CD4-positive, alpha-beta T cell treated with Interleukin-1 beta for 1 hour (primary cell): ENCODE data around the gene MET.
"Not testable (repeated sequence)": the region's sequence is repeated elsewhere in the genome, so short reads cannot be mapped to it uniquely, and the experiment has no call there.

Experiments
- DNase-seq, 2 donors: peaks; one replicate each; pipeline ENCODE4 v3.0.0-alpha.2; 2020 to 2022

MET gene

DNA sequence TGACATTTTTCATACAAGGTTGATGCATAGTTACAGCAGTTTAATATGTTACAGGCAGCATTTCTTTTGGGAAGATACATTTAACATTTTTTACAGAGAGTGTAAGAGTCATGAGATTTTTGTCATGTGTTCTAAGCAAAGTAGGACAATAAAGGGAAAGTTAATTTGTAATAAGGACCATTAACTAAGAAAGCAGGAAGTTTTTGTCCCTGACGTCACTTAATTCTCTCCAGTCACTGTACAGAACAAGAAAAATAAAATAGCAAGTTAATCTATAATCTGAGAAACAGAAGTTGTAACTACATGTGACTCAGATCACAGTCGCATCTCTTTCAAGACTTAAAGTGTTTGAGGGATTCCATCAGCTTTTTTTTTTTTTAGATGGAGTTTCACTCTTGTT, 140.9 kb downstream of the MET start:
- no peak for DNase-seq

DNA sequence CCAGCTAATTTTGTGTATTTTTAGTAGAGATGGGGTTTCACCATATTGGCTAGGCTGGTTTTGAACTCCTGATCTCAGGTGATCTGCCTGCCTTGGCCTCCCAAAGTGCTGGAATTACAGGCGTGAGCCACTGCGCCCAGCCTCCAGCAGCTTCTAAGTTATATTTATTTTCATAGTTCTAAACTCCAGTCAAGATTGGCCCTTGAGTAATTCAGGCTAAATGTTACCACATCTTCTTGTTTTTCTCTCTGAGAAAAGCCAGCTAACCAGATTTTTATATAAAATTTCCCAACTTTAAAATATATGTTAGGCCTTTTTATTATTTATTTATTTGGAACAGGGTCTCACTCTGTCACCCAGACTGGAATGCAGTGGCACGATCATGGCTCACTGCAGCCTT, 141.4 kb downstream of the MET start:
- DNase-seq: not testable (repeated sequence)

DNA sequence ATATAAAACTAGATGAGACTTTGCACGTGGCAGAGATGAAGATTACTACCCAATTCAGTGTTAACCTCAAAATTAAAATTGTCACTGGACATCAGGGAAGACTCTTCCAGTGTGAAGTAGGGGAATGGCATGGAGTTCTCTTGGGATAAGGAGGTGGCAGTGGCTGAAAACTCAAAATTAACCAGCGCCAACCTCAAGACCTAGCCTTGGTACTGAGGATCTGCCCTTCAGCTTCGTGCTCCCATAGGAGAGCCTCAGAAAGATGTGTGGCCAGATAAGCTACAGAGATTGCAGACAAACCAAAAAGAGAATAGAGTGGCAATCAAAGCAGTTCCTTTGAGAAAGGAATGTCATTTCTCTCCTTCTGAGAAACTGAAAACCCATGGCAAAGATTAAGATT, 143.0 kb downstream of the MET start:
- DNase-seq: no peak

DNA sequence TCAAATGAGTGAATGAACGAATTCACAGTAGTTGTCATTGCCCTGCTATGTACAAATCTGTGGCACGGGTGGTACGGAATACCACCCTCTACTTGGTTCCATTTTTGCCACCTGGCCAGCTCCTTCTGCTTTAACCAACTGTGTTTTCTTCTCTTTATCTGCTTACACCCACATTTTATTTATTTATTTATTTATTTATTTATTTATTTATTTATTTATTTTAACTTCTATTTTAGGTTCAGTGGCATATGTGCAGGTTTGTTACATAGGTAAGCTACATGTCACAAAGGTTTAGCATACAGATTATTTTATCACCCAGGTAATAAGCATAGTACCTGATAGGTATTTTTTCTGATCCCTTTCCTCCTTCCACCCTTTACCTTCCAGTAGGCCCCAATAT, 148.2 kb downstream of the MET start:
- no peak for DNase-seq

DNA sequence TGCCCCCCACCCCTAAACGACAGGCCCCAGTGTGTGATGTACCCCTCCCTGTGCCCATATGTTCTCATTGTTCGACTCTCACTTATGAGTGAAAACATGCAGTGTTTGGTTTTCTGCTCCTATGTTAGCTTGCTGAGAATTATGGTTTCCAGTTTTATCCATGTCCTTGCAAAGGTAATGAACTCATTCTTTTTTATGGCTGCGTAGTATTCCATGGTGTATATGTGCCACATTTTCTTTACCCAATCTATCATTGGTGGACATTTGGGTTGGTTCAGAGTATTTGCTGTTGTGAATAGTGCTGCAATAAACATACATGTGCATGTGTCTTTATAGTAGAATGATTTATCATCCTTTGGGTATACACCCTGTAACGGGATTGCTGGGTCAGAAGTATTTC, 149.7 kb downstream of the MET start:
- DNase-seq: not testable (repeated sequence)

DNA sequence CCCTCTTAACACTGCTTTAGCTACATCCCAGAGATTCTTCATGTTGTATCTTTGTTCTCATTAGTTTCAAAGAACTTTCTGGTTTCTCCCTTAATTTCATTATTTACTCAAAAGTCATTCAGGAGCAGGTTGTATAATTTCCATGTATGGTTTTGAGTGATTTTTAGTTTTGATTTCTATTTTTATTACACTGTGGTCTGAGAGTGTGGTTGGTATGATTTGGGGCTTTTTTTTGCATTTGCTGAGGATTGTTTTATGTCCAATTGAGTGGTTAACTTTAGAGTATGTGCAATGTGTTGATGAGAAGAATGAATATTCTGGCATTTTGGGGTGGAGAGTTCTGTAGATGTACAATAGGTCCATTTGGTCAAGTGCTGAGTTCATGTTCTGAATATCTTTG, 152.5 kb downstream of the MET start:
- DNase-seq: no peak

DNA sequence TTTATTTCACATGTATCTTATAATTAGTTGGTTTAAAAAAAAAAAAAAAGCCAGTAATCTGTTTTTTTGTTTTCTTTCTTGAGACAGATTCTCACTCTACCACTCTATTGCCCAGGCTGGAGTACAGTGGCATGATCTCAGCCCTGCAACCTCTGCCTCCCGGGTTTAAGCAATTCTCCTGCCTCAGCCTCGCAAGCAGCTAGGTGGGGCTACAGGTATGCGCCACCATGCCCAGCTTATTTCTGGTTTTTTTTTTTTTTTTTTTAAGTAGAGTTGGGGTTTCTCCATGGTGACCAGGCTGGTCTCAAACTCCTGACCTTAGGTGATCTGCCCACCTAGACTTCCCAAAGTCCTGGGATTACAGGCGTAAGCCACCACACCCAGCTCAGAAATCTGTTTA, 156.3 kb downstream of the MET start:
- DNase-seq: no peak

DNA sequence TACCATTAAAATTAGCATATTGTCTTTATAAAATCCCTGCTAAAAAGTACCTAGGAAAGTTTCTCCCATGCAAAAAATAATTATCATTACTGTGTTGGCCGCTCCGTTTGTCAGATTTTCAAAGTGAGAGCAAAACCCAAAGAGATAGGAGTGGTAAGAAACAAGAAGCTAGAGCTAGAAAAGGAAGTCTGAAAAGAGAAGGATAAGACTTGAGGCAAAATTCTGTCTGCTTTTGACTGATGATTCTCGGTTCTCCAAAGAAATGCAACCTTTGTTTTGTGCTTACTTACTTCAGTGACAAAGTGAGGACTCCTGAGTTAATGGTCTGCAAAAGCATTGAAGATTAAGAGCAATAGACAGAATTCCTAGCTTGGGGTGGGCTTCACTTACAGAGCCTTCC, 157.0 kb downstream of the MET start:
- no peak for DNase-seq

DNA sequence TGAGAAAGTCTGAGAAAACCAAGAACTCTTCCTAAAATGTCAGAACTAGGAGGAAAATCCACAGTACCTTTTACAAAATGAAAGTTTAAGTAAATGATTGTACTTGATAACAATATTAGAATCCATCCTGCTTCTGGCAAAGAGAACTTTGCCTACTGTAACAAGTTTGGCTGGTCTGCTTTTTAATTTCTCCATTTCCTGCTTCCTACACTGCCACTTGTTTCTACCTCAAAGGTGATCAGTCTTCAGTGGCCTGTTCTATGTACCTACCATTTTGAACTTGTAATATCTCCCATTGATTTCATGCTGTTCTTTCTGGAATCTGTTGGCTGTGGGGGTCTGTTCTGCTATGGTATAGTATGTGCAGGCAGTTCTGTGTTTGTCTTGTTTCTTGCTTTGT, 157.5 kb downstream of the MET start:
- no peak for DNase-seq

DNA sequence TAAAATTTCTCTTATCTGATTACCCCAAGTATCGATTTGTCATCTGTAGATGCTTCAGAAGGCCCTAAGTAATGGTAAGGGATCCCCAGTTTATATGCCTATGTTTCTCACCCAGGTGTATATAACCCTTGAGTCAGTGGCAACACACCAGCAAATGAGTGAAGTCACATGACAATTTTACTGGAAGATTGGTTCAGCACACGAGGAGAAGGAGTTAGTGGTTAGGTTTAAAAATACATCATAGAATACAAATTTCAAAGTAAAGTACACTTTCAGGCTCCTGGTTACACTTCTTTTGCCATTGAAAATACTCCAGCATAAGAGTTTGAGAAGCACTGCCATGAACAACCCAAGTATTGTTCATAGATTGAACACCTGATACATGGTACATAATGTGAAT, 160.7 kb downstream of the MET start:
- DNase-seq: no peak

DNA sequence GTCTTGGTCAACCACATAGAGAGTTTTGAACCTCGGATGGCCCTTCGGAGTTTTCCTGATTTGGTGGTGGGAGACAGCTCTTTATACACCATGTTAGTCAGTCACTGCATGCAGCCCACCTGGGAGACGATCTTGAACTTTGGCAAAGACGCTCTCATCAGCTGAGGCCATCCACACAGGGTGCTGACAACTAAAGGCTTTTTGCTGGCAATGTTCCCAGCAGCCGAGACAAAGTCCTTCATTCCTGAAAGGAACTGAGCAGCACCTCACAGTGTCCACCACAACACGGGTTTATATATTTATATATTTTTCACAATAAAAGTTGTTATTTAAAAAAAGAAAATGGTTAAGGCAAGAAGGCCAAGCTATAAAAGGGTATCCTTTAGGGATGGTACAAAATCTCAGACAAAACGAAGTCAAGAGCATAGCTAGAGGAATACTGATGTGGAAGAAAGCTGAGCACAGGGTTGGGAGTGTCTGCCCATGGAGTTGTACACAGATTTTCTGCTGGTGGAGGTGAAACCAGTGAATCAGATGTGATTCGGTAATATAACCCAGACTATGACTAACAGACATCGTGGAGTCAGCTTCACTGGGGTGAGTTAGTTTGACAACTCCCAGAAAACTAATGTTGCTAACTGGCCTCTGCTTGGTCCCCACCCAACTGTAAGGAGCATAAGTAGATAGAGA, 163.0 kb downstream of the MET start:
- no peak for DNase-seq

DNA sequence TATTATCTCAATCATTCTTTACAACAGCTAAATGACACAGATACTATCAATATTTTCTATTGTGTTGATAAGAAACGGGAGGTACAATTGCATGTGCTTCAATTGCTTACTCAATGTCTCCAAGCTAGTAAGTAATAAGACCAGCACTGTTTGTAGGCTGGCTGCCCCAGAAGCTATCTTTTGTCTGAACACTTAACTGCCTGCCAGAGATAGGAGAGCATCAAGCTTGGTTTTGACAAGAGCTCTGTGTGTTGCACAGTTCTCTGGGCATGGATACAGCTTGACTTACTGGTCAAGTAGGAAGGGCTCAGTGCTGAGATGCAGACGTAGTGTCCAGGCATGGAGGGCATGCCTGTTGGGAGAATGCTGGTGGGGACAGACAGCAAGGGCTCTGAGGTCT, 164.1 kb downstream of the MET start:
- DNase-seq: no peak

DNA sequence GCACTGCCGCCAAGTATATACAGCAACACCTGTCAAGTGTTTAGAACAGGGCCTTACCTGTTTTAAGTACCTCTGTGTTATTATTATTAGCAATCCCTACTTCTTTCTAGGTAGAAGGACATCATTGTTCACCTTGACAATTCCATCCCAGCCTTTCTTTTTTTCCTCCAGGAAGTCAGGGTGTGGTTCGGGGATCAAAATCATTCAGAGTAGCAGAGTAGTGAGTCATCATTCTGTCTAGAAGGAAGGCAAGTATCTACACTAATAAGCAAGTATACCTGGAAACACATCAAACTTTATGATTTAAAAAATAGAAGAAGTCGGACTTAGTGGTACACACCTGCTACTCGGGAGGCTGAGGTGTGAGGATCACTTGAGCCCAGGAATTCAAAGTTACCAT, 164.9 kb downstream of the MET start:
- no peak for DNase-seq

DNA sequence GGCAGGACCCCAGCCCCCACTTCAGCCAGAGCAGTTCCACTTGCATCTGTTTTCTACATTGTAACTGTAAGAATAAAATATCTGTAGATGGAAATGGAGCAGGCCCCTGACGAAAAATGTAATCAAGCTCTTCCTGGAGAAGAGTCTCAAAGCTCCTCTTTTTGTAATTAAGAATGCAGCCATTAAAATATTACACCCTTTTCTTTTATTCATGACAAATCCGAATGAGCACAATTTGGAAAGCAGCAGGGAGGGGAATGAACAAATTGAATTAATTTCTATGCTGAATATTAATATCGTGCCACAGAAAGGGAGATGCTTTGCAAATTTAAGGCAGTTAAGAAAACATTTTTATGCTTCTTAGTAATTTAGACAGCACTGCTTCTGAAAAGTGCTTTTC, 165.6 kb downstream of the MET start:
- DNase-seq: no peak

DNA sequence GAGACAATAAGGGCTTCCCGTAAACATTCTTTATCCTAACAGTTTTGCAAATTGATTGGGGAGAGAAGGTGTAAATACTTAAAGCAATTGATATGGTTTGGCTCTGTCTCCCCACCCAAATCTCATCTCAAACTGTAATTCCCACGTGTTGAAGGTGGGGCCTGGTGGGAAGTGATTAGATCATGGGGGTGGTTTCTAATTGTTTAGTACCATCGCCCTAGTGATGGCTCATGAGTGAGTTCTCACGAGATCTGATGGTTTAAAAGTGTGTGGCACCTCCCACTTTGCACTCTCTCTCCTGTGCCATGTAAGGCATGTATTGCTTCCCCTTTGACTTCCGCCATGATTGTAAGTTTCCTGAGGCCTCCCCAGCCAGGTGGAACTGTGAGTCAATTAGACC, 168.3 kb downstream of the MET start:
- DNase-seq: no peak

DNA sequence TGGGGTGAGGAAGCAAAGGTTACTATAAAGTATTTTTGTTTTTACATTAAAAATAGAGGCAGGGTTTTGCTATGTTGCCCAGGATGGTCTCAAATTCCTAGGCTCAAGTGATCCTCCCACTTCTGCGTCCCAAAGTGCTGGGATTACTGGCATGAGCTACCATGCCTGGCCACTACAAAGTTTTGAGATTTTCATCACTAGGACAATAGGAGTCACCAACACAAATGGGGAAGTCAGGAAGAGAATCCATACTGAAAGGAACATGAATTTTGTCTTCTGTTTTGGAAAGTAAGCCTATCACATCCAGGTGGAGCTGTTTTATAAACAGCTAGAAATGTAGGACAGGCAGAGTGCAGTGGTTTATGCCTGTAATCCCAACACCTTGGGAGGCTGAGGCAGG, 170.4 kb downstream of the MET start:
- no peak for DNase-seq

DNA sequence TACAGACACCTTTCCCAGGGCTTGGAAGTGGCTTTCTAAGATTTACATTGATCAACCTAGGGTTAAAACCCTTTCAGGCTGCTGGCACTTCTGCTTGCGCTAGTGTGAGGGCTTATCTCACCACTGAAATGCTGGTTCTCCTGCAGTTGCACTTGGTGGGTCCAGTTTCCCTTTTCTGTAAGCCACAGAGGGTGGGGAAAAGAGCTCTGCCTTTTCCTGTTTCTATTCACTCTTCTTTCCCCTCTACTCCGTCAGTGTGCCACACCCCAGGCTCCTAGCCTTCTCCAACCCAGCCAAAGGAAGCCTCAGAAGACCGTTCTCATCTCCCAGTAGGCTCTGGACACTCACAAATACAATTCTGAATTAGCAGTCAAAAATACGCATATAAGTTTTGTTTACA, 171.4 kb downstream of the MET start:
- DNase-seq: peak in 1 of 2 donors; percentile 39
